Esophagus squamous epithelium (tissue), 4 donors: Measurements from ENCODE around the gene PTRH1.

Source experiments
- CTCF ChIP-seq, 6 experiments: fragments of 450-650 bp in 4 of 6; fragments of 200-600 bp in 2 of 6; sonication (generic) in 2 of 6; IDR thresholded peaks; one replicate each; pipeline ENCODE4 v1.5.1; 2016 to 2019; ENCODE audit warnings: antibody characterized with exemption in 6 of 6, mild to moderate bottlenecking in 4 of 6, moderate library complexity in 4 of 6
- POLR2A ChIP-seq, 4 donors: fragments of 450-650 bp; IDR thresholded peaks; one replicate each; pipeline ENCODE4 v1.6.1; 2017; ENCODE audit warnings: antibody characterized with exemption in 4 of 4, mild to moderate bottlenecking in 4 of 4, moderate library complexity in 3 of 4

GRCh38 chr9:127664324-127664677 is 51.2 kb downstream of the PTRH1 start:
- TF ChIP-seq CTCF (IDR thresholded peaks at IDR 0.05) (no peak), POLR2A (IDR thresholded peaks at IDR 0.05) (no peak)
